Measurements from ENCODE around the gene HDAC1. TPM values are rescaled to one million over a fixed set of nuclear protein-coding genes. Genes with fewer than 3 reads are reported as not detected.

Gene HDAC1
- polyA plus RNA-seq, 1 experiment, result 185 TPM

- Histone ChIP-seq H3K4me3 (ENCODE audit: low read depth, low read length) (no peak overlapping the region), H3K36me3 (ENCODE audit: control insufficient read depth, insufficient read depth, low read length) (peaks cover 9% of the 10 kb centered on the region), H3K27me3 (ENCODE audit: control insufficient read depth, insufficient read depth, low read length) (no peaks in the 10 kb centered on the region)
- TF ChIP-seq CTCF (IDR thresholded peaks at IDR 0.05; ENCODE audit: insufficient read depth, low read depth, low read length), result no peak
- CTCF ChIA-PET, result interaction anchor here (0.8 to 2.6 kb wide), 4 partner anchors 13 to 88 kb away, joined by 3 to 7 read pairs (median 3); partner anchors contain the start of genes FAM167B and MARCKSL1
- POLR2A ChIA-PET, result no interaction called here
- DNase-seq (ENCODE audit: low read depth), result no peak
Measured at GRCh38 chr1:32303997-32304622, 12.2 kb downstream of the HDAC1 start.

DNA sequence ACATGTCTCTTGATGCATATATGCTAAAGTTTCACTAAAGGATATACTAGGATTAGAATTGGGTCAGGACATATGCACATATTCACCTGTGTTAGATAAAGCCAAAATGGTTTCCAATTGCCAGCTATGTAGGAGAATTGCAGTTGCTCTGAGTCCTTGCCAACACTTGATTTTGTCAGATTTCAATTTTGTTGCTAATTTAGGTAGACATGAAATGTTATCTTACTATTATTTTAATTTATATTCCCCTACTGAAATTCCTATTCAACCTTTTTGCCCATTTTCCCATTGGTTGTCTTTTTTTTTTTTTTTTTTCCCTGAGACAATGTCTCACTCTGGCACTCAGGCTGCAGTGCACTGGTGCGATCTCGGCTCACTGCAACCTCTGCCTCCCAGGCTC is 13.4 kb downstream of the HDAC1 start:
- TF ChIP-seq CTCF (IDR thresholded peaks at IDR 0.05; ENCODE audit: insufficient read depth, low read depth, low read length), result no peak
- Histone ChIP-seq H3K4me3 (ENCODE audit: low read depth, low read length) (no peak overlapping the region), H3K27me3 (ENCODE audit: control insufficient read depth, insufficient read depth, low read length) (no peaks in the 10 kb centered on the region), H3K36me3 (ENCODE audit: control insufficient read depth, insufficient read depth, low read length) (peaks cover 9% of the 10 kb centered on the region)
- ChIA-PET POLR2A (interaction anchor here (0.7 kb wide), 1 partner anchor 233 kb away, joined by 9 read pairs; the partner anchor contains the start of gene TMEM39B), CTCF (no interaction called here)
- no peak for DNase-seq (ENCODE audit: low read depth)

- H3K4me3 ChIP-seq (ENCODE audit: low read depth, low read length), result no peak overlapping the region
Measured at GRCh38 chr1:32307324-32307723, 15.4 kb downstream of the HDAC1 start.

DNA sequence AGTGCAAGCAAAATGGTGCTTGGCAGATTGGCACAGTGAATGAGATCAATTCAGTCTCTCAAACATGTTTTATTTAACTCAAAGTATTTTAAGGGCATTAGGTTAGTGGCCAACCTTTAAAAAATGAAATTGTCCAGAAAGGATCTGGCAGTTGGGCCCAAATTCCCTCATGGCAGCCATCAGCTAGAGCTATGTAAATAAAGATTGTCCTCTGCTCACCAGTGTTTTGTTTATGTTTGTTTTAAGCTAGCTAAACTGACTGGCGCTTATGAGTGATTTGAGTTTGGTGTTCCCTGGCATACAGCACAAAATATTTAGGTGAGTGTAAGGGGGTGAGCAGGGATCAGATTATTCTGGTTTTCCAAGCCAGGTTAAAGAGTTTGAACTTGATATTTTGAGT is 18.1 kb downstream of the HDAC1 start:
- TF ChIP-seq CTCF (IDR thresholded peaks at IDR 0.05; ENCODE audit: insufficient read depth, low read depth, low read length), result no peak
- DNase-seq (ENCODE audit: low read depth), result no peak
- peaks cover 1% of the 10 kb centered on the region; the same call in 1 of the 2 replicates for H3K36me3 ChIP-seq (ENCODE audit: control insufficient read depth, insufficient read depth, low read length)
- no peaks in the 10 kb centered on the region for H3K27me3 ChIP-seq (ENCODE audit: control insufficient read depth, insufficient read depth, low read length)
- no peak overlapping the region for H3K4me3 ChIP-seq (ENCODE audit: low read depth, low read length)
- POLR2A ChIA-PET, result no interaction called here
- CTCF ChIA-PET, result no interaction called here

More at GRCh38 chr1:32307324-32307723, 15.4 kb downstream of the HDAC1 start:
- ChIA-PET POLR2A (interaction anchor here (0.7 kb wide), 1 partner anchor 15 kb away, joined by 3 read pairs; no protein-coding TSS in a partner anchor), CTCF (interaction anchor here (0.6 to 2.1 kb wide), 5 partner anchors 9 to 60 kb away, joined by 3 to 6 read pairs (median 4); partner anchors contain the start of gene FAM167B)
- no peak for DNase-seq (ENCODE audit: low read depth)
- peaks cover 9% of the 10 kb centered on the region for H3K36me3 ChIP-seq (ENCODE audit: control insufficient read depth, insufficient read depth, low read length)
- H3K27me3 ChIP-seq (ENCODE audit: control insufficient read depth, insufficient read depth, low read length), result no peaks in the 10 kb centered on the region
- TF ChIP-seq CTCF (IDR thresholded peaks at IDR 0.05; ENCODE audit: insufficient read depth, low read depth, low read length), result no peak

GRCh38 chr1:32311709-32312393 is 20.0 kb downstream of the HDAC1 start:
- POLR2A ChIA-PET, result interaction anchor here (0.6 kb wide), 1 partner anchor 139 kb away, joined by 18 read pairs; no protein-coding TSS in a partner anchor
- peaks cover 4% of the 10 kb centered on the region for H3K36me3 ChIP-seq (ENCODE audit: control insufficient read depth, insufficient read depth, low read length)

More at GRCh38 chr1:32311709-32312393, 20.0 kb downstream of the HDAC1 start:
- Histone ChIP-seq H3K4me3 (ENCODE audit: low read depth, low read length) (no peak overlapping the region), H3K27me3 (ENCODE audit: control insufficient read depth, insufficient read depth, low read length) (no peaks in the 10 kb centered on the region)
- TF ChIP-seq CTCF (IDR thresholded peaks at IDR 0.05; ENCODE audit: insufficient read depth, low read depth, low read length), result no peak
- DNase-seq (ENCODE audit: low read depth), result no peak
- CTCF ChIA-PET, result interaction anchor here (1.4 kb wide), 1 partner anchor 96 kb away, joined by 6 read pairs; no protein-coding TSS in a partner anchor
